DMS79 treated with DMSO at 0.1 percent for 48 hours (cell line): Measurements from ENCODE around the gene S100A7A.
A peak's percentile ranks its signal among the peaks of the same experiment; 100 is the strongest.
"Not testable (repeated sequence)": the region's sequence is repeated elsewhere in the genome, so short reads cannot be mapped to it uniquely, and the experiment has no call there.

ENCODE experiments used
- DNase-seq: peaks from one replicate; lab custom pipeline; 2025; lab: John Stamatoyannopoulos, UW

Gene S100A7A

GRCh38 chr1:153422450-153423068, 6.2 kb downstream of the S100A7A start:
- DNase-seq, result no peak

GRCh38 chr1:153426809-153427208, 10.5 kb downstream of the S100A7A start:
- no peak for DNase-seq

- no peak for DNase-seq
These were observed 11.8 kb downstream of the S100A7A start for GRCh38 chr1:153428073-153428638.

- DNase-seq, result no peak
These were observed 12.5 kb downstream of the S100A7A start for GRCh38 chr1:153428791-153429190.

GRCh38 chr1:153429266-153430165, 13.2 kb downstream of the S100A7A start:
- DNase-seq, result no peak

GRCh38 chr1:153430166-153430553, 13.8 kb downstream of the S100A7A start:
- no peak for DNase-seq

GRCh38 chr1:153430561-153430960, 14.2 kb downstream of the S100A7A start:
- DNase-seq, result no peak

- no peak for DNase-seq
These were observed 14.7 kb downstream of the S100A7A start for GRCh38 chr1:153431002-153431401.

- no peak for DNase-seq
These were observed 15.1 kb downstream of the S100A7A start for GRCh38 chr1:153431427-153431826.

- DNase-seq, result no peak
These were observed 15.6 kb downstream of the S100A7A start for GRCh38 chr1:153431928-153432327.

GRCh38 chr1:153432874-153433681, 16.8 kb downstream of the S100A7A start:
- no peak for DNase-seq

- DNase-seq, result no peak
These were observed 18.6 kb downstream of the S100A7A start for GRCh38 chr1:153434746-153435455.

GRCh38 chr1:153437236-153437635, 20.9 kb downstream of the S100A7A start:
- no peak for DNase-seq

GRCh38 chr1:153438599-153438998, 22.3 kb downstream of the S100A7A start:
- DNase-seq, result no peak

GRCh38 chr1:153439273-153439672, 23.0 kb downstream of the S100A7A start:
- no peak for DNase-seq

GRCh38 chr1:153441238-153441755, 25.0 kb downstream of the S100A7A start:
- DNase-seq, result peak; percentile 11

- no peak for DNase-seq
These were observed 27.2 kb downstream of the S100A7A start for GRCh38 chr1:153443486-153443885.

- DNase-seq, result no peak
These were observed 27.8 kb downstream of the S100A7A start for GRCh38 chr1:153444078-153444477.

GRCh38 chr1:153447498-153448170, 31.3 kb downstream of the S100A7A start:
- no peak for DNase-seq

GRCh38 chr1:153448851-153449250, 32.5 kb downstream of the S100A7A start:
- not testable (repeated sequence) for DNase-seq

- DNase-seq, result no peak
These were observed 40.1 kb downstream of the S100A7A start for GRCh38 chr1:153456396-153456795.
